ENCODE measurements around the gene DDX1. TPM values are rescaled to one million over a fixed set of nuclear protein-coding genes. Genes with fewer than 3 reads are reported as not detected.

DDX1 gene
- total RNA-seq, 2 experiments from 2014 or later: 42.7 to 91.8 TPM

DNA sequence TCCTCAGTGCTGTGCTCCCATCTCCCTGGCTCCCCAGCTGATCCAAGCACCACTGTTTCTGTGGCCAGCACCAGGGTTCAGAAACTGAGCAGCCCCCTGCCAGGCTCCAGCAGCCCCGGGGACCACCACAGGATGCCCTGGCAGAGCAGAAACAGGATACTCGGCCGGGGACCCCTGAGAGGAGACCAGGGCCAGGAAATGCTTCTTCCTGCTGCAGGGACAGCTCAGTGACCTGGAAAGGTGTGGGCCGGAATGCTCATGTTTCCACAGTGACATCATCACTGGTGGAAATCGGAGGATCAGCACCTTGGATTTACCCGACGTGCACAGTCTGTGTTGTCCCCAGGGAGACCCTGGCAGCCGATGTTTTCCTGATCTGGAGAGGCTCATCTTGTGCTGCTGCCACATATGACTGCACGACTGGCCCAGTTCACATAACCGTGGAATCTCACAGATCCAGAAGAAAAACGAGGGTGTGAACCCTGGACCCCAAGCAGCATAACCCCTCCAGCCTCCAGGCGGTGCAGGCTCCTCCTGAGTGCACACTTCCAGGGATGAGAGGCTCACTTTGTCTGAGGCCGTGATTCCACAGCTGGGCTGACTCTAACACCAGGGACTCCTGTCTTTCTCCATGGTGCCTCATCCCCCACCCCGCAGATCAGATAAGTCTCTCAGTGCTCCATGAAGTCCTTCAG is 58.0 kb downstream of the DDX1 start:
- intact Hi-C loops (cut with micrococcal nuclease; ENCODE audit: unreplicated experiment): no loop called here

DNA sequence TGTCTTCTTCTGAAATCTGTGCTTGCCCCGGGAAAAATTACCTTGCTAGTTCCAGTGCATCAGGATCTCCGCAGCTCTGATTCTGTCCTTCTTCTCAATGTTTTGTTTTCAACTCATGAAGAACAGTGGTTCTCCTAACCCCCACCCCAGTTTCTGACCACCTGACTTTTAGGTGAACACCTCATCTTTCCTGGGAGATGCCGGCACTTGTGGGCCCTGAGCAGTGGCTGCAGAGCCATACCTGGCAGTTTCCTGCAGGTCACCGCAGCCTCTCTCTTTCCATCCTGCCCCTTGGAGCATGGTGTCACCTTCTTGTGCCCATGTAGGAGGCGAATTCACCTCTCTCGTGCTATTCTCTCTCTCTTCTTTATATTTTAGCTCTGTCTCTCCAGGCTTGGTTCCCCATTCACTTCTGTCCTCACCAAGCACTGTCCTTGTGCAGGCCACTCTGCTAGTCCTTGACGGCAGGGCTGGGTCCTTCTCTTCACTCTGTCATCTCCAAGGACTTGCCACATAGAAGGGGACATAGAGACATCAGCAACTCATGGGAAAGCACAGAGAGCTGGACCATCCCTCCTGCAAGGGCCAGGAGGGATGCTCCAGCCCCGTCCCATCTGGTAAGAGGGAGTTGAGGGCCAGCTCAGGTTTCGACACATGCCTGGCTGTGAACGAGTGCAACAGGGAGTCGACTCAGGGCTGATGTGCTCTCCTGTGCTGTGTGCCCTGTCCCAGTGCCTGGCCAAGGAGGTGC is 59.1 kb downstream of the DDX1 start:
- no peak overlapping the region for H2AFZ ChIP-seq (ENCODE audit: low read length)
- intact Hi-C loops (cut with micrococcal nuclease; ENCODE audit: unreplicated experiment): no loop called here
- H3K4me2 ChIP-seq (ENCODE audit: low read length): no peak overlapping the region
- no peak overlapping the region for H3K27ac ChIP-seq (ENCODE audit: low read depth, low read length, poor library complexity, severe bottlenecking)
- no peak for DNase-seq (ENCODE audit: low spot score)
- no TSS peak for BruUV-seq (replicated peaks)
- no peaks in the 10 kb centered on the region for H3K9me2 ChIP-seq (ENCODE audit: insufficient read depth, low read length)
- no peak overlapping the region for H3K4me3 ChIP-seq (ENCODE audit: low read depth, low read length, poor library complexity, severe bottlenecking)
- TF ChIP-seq EZH2phosphoT487 (IDR thresholded peaks at IDR 0.05; ENCODE audit: borderline replicate concordance, low read depth, low read length): no peak
- TF ChIP-seq, protein P1, sequence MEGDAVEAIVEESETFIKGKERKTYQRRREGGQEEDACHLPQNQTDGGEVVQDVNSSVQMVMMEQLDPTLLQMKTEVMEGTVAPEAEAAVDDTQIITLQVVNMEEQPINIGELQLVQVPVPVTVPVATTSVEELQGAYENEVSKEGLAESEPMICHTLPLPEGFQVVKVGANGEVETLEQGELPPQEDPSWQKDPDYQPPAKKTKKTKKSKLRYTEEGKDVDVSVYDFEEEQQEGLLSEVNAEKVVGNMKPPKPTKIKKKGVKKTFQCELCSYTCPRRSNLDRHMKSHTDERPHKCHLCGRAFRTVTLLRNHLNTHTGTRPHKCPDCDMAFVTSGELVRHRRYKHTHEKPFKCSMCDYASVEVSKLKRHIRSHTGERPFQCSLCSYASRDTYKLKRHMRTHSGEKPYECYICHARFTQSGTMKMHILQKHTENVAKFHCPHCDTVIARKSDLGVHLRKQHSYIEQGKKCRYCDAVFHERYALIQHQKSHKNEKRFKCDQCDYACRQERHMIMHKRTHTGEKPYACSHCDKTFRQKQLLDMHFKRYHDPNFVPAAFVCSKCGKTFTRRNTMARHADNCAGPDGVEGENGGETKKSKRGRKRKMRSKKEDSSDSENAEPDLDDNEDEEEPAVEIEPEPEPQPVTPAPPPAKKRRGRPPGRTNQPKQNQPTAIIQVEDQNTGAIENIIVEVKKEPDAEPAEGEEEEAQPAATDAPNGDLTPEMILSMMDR (conservative IDR thresholded peaks at IDR 0.05; ENCODE audit: low read length): no peak
- H3K36me3 ChIP-seq (ENCODE audit: insufficient read depth, low read length): no peaks in the 10 kb centered on the region
- POLR2A ChIA-PET: no interaction called here
- H3K9me3 ChIP-seq (ENCODE audit: low read length): no peaks in the 10 kb centered on the region
- CTCF ChIA-PET (ENCODE audit: unreplicated experiment): no interaction called here
- H4K20me1 ChIP-seq (ENCODE audit: insufficient read depth, low read length): no peaks in the 10 kb centered on the region
- no peaks in the 10 kb centered on the region for H3K4me1 ChIP-seq (ENCODE audit: insufficient read depth, low read length, poor library complexity, severe bottlenecking)
- H3K79me2 ChIP-seq (ENCODE audit: insufficient read depth, low read depth, low read length): no peaks in the 10 kb centered on the region

More for the DNA sequence above, 58.0 kb downstream of the DDX1 start:
- no peaks in the 10 kb centered on the region for H4K20me1 ChIP-seq (ENCODE audit: insufficient read depth, low read length)
- H3K27ac ChIP-seq (ENCODE audit: low read depth, low read length, poor library complexity, severe bottlenecking): no peak overlapping the region
- no peaks in the 10 kb centered on the region for H3K9me3 ChIP-seq (ENCODE audit: low read length)
- ChIA-PET POLR2A (no interaction called here), CTCF (ENCODE audit: unreplicated experiment) (no interaction called here)
- BruUV-seq (replicated peaks): no TSS peak
- H3K4me2 ChIP-seq (ENCODE audit: low read length): no peak overlapping the region
- no peak overlapping the region for H2AFZ ChIP-seq (ENCODE audit: low read length)
- no peaks in the 10 kb centered on the region for H3K36me3 ChIP-seq (ENCODE audit: insufficient read depth, low read length)
- no peak for DNase-seq (ENCODE audit: low spot score)
- no peaks in the 10 kb centered on the region for H3K9me2 ChIP-seq (ENCODE audit: insufficient read depth, low read length)
- no peak for TF ChIP-seq EZH2phosphoT487 (IDR thresholded peaks at IDR 0.05; ENCODE audit: borderline replicate concordance, low read depth, low read length)
- TF ChIP-seq, protein P1 (conservative IDR thresholded peaks at IDR 0.05; ENCODE audit: low read length): no peak
- no peak overlapping the region for H3K4me3 ChIP-seq (ENCODE audit: low read depth, low read length, poor library complexity, severe bottlenecking)
- no peaks in the 10 kb centered on the region for H3K79me2 ChIP-seq (ENCODE audit: insufficient read depth, low read depth, low read length)
- H3K4me1 ChIP-seq (ENCODE audit: insufficient read depth, low read length, poor library complexity, severe bottlenecking): no peaks in the 10 kb centered on the region

DNA sequence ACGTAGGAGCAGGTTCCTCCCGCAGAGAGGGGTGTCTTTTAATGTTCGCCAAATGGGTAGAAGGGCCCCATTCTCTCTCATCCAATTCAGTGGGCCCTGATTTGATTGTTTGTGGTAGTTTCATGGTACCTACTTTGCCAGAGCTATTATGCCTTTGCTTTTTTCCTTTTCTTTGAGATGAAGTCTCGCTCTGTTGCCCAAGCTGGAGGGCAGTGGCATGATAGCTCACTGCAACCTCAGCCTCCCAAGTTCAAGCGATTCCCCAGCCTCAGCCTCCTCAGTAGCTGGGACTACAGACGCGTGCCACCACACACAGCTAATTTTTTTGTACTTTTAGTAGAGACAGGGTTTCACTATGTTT is 59.7 kb downstream of the DDX1 start:
- Histone ChIP-seq H4K20me1 (ENCODE audit: insufficient read depth, low read length) (no peaks in the 10 kb centered on the region), H3K79me2 (ENCODE audit: insufficient read depth, low read depth, low read length) (no peaks in the 10 kb centered on the region), H3K27ac (ENCODE audit: low read depth, low read length, poor library complexity, severe bottlenecking) (no peak overlapping the region), H3K36me3 (ENCODE audit: insufficient read depth, low read length) (no peaks in the 10 kb centered on the region), H3K4me3 (ENCODE audit: low read depth, low read length, poor library complexity, severe bottlenecking) (no peak overlapping the region), H3K9me2 (ENCODE audit: insufficient read depth, low read length) (no peaks in the 10 kb centered on the region), H2AFZ (ENCODE audit: low read length) (no peak overlapping the region), H3K9me3 (ENCODE audit: low read length) (no peaks in the 10 kb centered on the region), H3K4me2 (ENCODE audit: low read length) (no peak overlapping the region), H3K4me1 (ENCODE audit: insufficient read depth, low read length, poor library complexity, severe bottlenecking) (no peaks in the 10 kb centered on the region)
- POLR2A ChIA-PET: no interaction called here
- CTCF ChIA-PET (ENCODE audit: unreplicated experiment): no interaction called here
- BruUV-seq (replicated peaks): no TSS peak
- no peak for DNase-seq (ENCODE audit: low spot score)
- intact Hi-C loops (cut with micrococcal nuclease; ENCODE audit: unreplicated experiment): no loop called here
- no peak for TF ChIP-seq EZH2phosphoT487 (IDR thresholded peaks at IDR 0.05; ENCODE audit: borderline replicate concordance, low read depth, low read length)
- TF ChIP-seq, protein P1 (conservative IDR thresholded peaks at IDR 0.05; ENCODE audit: low read length): no peak
